RKO (cell line): ENCODE measurements around the gene EHHADH.

Experiments used
- DNase-seq: peaks from one replicate; pipeline ENCODE4 v3.0.0-alpha.2; 2016; ENCODE audit warnings: low spot score

EHHADH gene

DNA sequence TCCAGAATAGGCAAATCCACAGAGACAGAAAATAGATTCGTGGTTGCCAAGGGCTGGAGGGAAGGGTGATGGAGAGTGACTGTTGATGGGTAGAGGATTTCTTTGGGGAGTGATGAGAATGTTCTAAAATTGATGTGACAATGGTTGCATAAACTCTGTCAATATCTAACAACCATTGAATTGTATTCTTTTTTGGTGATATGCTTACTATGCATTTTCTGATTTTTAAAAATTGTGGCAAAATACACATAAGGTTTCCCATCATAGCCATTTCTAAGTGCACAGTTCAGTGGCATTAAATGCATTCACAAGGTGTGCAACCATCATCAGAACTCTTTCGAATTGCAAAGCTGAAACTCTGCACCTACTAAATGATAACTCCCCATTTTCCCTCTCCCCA is 56.8 kb downstream of the EHHADH start:
- no peak for DNase-seq

DNA sequence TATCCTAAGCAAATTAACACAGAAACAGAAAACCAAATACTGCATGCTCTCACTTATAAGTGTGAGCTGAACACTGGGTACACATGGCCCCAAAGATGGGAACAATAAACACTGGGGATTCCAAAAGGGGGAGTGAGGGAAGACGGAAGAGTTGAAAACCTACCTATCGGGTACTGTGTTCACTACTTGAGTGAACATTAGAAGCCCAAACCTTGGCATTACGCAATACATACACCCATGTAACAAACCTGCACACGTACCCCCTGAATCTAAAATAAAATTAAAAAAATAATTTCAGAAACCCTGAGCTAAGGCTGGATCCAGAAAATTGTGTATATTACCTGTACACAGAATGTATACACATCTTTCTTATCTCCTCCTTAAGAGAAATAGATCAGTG is 58.2 kb downstream of the EHHADH start:
- DNase-seq = no peak

DNA sequence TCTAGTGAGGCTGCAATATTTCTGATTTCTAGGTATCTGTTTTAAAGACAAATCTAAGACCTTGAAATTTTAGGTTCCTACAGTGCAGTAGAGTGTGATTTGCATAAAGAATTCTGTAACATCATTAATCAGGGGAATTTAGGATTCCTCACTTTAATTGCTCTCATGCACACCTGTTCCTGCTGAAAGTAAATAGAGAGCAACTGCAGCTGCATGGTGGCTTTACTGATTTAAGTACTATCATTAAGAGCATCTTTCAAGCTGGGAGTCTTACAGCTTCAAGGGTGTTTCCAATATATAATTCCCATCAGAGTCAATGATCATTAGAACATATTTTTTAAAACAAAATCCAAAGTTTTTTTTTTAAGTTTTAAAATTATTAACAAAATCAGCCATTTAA is 65.0 kb downstream of the EHHADH start:
- DNase-seq = no peak

DNA sequence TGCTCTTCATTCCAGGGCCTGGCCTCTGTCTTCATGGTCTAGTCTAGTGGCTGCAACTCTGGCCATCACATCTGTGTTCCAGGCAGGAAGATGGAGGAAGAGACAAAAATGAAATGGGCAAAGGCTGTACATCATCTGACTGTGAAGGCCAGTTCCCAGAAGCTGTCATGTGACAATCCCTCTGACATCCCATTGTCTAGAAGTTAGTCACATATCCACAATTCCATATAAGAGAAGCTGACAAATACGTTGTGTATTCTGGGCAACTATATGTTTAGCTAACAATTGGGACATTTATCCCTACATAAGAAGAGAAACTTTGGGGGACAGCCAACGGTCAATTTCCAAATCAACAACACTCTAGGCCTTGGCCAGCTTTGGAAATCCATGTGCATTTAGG is 66.5 kb downstream of the EHHADH start:
- peak; percentile 2 for DNase-seq

DNA sequence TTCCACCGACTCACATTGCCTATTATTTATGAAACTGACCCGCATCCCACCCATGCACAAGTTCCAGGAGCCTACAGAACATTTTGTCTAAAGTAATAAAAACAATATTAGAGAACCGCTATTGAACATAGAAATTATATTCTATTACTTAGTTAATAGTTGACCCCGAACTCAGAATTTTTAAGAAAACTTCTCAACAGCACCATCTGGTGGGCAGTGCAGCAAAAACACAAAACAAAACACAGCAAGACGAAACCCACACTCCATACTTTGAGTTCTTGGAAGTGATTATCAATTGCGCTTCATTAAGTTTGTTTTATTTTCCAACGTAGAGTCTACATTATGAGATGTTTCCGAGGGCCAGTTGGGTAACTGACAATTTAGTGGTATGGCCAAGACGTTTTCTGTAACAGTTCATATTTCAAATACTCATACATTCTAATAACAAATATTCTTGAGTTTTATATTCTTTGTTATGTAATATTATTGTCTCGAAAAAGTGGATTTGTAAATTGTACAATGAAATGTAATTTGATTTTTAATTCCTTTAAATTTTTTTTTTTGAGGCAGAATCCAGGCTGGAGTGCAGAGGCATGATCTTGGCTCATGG is 77.0 kb downstream of the EHHADH start:
- peak; percentile 31 for DNase-seq

DNA sequence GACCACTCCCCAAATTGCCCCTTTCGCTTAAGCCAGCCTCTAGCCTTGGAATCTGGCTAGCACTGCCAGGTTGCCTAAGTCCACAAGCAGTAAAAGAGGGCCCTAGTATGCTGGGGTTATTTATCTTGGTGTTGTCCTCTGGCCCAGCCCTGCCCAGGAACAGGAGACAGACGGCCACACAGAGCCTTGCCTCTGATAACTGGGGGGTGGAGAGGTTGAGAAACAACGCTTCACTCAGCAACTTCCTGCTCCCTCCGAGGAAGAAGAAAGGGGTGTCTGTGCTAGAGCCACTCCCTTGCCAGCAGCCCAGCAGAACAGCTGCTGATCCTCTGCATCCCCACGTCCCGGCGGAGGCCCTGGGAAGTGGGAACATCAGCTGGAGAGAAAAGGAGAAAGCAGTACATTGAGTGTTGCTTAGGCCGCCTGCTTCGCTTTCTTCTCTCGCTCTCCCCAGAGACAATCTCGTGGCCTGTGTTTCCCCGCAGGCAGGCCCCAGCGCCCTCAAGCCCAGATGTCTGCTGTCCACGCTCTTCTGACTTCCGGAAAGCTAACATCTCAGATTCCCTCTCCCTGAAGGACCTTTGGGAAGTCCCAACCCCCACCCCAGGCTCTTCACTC is 78.4 kb downstream of the EHHADH start:
- DNase-seq = no peak

DNA sequence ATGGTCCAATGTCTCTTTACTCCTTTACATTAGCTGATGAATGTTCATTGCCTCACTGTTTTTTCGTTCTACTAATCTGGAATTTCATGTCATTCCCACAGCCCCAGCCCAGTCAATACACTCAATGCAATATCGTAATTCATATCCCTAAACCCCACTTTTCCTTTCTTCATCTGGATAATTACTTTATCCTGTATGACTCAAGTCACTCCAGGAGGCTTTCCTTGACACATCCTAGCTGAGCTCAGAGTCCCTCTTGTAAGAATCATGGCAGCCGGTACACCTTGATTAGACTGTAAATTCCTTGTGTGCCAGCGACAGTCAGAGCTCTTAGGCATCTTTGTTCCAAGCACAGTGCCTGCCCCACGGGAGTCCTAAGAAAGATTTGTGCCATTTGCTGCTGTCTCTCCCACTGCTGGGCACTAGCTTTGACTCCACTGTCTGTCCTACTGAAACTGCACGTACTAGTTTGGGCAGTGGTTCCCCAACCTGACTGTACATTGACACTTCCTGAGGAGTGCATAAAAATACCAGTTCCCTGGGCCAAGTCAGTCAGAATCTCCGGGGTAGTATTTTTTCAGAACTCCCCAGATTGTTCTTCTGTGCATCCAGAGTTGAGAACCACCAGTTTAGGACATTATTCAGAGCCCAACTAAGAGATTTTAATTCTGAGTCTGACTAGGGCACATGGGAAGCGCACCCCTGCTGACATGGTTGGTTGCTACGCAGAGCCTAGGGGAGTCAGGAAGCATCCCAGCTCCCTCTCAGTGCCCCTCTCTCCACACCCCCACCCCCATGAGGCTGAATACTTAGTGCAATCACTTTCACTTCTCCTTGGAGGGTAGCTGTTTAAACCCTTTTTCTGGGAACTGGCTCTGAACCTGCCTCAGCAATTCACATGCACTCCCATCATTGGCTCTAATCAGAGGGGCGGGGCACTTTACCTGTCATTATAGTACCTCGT is 81.5 kb downstream of the EHHADH start:
- no peak for DNase-seq

DNA sequence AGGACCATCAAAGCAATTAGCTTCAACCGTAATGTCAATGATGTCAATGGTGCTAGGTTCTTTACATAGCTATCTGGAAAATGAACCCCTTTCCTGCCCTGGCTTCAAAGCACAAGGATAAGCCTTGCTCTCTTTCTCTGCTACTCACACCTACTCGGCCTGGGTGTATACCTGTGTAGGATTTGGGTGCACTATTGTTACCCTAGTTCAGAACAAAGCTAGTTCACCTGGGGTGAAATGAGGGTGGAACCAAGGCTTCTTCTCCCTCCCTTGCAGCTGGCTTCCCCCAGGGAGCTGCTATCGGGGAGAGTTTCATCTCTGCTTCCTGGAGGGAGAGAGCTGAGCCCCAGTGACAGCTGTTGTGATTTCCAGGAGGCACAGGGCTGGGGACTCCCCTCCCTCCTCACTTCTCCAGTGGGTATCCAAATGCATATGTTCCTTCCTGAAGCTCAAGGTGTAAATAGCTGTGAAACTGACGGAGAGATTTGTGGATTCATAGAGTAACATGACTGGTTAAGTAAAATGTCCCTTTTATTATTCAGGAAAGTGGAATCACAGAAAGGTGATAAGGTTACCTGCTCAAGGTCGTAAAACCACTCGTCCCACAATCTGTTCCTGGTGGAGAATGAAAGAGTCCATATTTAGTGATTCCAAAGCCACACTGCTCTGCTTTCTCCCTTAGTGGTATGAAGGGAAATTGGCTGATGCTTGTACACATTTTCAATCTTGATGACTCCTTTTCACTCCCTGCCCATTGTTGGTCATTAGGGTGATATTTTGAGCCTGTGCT is 89.2 kb downstream of the EHHADH start:
- DNase-seq = no peak

DNA sequence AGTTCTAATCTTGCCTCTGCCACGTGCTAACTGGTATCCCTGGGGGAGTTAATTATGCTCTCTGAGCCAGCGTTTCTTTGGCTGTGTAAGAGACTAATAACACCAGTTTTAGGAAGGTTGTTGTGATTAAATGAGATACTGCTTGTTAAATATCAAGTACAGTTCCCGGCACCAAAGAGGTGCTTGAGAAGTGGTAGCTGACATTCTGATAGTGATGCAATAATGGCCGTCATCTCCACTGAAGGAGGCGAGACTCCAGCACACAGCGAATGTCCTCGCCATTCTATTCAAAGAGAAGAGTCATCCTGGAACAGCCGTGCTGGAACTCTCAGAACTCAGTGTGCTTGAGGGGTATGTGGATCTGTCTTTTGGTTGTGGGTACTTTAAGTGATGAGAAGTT is 91.2 kb downstream of the EHHADH start:
- no peak for DNase-seq

DNA sequence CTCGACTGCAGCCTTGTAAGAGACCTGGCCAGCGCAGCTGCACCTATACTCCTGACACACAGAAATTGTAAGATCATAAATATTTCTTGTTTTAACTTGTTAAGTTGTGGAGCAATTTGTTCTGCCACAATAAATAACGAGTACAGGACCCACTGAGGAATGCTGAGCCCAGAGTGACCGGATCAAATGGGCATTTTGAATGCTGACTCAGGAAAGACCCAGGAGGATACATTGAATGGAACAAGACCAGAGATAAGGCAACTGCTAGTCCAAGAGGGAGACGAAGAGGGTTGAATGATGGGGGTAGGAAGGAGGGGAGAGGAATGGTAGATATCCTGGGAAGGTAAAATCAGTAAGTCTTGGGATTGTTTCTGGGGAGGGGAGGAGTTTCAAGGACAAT is 92.1 kb downstream of the EHHADH start:
- DNase-seq = no peak

DNA sequence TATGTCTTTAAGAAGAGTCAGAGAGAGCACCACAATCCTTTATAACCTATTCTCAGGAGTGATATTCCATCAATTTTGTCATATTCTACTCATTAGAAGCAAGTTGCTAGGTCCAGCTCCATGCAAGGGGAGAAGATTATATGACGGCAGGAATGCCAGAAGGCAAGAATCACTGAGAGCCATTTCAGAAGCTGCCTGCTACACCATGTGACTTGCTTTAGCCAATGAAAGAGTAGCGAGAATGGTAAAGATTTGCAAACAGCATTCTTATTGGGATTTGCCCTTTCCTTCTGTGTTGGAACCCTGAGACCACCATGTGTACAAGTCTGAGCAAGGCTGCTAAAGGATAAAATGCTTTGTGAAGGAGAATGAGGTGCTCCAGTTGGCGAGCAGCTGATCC is 96.5 kb downstream of the EHHADH start:
- no peak for DNase-seq

DNA sequence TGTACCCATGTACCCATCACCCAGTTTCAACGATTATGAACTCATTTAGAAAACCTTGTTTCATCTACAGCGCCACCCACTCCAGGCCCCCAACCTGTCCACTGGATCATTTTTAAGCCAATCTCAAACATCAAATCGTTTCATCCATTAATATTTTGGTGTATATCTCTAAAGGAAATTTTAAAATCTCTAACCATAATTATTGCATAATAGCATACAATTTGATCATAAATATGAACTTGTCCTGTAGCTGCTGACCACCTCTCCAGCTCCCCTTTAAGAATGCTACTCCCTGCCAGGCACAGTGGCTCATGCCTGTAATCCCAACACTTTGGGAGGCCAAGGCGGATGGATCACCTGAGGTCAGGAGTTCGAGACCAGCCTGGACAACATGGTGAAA is 98.2 kb downstream of the EHHADH start:
- no peak for DNase-seq

DNA sequence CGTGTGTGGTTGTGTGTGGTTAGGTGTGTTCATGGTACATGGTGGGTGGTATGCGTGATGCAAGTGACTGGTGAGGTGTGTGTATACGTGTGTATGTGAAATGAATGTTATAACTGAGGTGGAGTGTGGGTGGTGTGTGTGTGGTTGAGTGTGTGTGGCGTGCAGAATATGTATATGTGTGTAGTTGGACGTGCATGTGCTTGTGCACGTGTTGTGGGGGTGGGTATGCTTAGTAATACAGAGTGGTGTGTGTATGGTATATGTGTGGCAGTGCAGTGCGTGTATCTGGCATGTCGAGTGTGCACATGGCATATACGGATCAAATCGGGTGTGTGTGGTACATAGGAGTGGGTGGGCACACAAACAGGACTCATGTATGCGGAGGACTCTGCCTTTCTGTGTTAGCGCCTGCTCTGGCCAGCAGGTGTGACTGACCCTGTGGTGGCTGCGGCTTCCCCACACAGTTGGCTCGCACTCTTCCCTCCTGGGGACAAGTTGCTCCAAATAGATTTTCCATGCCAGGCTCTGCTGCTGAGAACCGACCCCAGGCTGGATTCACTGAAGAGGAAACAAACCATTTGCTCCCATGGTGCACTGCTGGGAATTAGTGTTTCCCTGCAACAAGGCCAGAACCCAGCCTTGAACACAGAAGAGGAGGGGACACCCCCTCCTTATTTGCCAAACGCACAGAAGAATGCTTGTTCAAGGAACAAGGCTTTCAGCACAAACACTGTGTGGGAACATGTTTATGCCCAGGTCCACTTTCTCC is 99.8 kb downstream of the EHHADH start:
- no peak for DNase-seq

DNA sequence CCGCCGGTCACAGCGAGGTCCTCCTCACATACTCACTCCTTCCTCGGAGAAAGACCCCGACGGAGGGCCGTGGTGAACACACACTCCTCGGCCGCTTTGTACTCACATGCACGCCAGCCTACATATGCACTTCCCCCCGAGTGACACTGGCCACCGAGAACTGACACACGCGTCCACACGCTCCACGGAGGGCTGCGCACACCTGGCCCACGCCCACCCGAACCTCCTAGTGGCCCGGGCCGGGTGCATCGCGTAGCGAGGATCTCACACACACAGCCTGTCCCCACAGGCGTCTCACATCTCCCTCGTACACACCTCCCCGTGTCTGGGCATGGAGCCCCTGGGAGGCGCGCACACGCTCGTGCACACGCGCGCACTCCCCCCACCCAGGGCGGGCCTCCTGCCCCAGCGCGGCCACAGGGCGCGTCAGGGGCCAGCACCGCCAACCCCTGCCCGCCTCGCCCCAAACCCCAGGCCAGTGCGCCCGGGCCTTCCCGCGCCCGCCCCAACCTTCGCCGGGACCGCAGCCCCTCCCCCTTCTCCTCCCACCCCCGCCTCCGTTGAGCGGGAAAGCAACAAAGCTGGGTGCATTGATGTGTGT is 100.6 kb downstream of the EHHADH start:
- DNase-seq = no peak

DNA sequence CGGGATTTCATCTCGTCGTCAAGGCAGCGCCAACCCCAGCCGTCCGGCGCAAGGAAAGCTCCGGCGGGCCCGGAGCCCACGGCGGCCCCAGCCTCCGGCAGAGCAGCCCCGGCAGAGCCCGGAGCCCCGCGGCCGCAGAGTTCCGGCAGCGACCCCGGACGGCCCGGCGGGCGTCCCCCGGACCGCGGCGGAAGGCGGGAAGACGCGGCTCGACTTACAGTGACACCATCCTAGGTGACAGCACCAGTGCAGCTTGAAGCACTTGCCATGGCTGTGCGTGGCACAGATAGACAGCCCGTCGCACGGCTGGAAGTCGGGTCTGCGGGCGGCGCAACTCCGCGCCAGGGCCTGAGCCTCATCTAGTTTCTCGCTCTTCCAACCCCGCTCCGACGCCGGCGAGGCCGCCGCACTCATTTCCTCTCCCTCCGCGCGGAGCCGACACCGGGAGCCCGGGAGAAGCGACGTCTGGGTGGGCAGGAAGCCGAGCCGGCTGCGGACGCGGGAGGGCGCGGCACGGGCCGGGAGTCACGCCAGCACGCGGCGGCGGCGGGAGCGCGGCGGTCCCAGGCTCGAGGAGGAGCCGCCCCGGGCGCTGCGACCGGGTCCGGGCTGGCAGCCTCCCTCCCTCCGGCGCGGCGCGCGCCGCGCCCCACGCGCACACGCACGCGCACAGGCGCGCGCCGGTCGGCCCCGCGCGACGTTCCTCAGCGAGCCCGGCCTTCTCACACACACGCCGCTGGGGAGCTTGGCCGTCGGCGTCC is 101.3 kb downstream of the EHHADH start, which contains the start of gene C3orf70:
C3orf70 (minus strand) TSS at position 651 of the 761 bp plus-strand sequence; CDS start at position 414, 237 bp downstream.
- DNase-seq = no peak

DNA sequence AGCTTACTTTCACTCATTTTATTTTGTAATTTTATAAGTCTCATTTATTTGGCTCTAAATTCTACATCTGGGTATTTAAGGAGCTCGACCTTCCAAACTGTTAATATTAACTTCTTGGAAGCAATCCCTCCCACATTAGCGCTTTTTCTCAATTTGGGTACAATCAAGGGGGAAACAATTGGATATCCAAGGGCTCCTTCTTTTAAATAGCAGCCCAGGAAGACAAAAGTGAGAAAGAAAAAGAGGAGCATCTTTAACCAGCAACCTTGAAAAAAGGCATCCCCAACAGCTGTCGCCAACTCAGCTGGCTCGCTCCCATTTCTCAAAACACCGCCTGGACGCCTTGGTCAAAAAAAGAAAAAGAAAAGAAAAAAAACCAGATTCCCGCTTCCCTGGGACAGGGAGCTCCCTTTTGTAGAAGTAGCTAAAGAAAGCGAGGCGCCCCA is 101.9 kb downstream of the EHHADH start:
- no peak for DNase-seq

DNA sequence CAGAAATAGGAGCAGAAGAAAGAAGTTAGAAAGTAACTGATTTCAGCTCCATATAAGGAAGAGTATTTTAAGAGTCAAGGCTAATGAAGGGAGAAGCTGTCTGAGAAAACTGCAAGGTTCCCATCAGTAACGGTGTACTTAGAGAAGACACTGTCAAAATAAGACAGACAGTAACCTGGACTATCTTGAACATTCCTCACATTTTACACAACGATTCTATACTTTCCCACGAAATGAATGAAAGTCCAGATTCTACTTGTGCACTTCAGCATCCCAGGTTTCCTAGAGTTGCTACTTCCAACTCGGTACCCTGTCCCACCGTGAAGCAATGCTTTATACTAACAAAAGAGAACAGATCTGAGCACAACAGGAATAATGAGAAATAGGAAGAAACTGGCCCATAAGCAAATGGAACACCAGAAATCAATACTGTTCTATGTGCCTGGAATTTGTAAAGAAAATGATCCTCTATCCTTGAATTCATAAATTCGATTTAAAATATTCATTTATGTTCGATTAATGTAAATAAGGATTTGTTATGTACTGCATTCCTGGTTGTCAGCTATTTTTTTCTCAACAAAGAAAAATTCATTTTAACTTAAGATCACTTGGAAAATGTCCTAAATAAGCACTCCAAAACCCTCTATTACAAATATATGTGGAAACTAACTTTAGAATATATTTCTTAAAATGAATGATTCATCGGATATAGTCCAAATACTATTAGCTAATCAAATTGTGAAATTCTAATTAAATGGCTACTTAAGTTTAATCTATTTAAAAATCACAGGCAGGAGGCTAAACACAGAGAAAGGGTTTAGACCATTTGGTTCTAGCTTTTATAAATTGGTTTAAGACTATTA is 102.5 kb downstream of the EHHADH start:
- DNase-seq = no peak

DNA sequence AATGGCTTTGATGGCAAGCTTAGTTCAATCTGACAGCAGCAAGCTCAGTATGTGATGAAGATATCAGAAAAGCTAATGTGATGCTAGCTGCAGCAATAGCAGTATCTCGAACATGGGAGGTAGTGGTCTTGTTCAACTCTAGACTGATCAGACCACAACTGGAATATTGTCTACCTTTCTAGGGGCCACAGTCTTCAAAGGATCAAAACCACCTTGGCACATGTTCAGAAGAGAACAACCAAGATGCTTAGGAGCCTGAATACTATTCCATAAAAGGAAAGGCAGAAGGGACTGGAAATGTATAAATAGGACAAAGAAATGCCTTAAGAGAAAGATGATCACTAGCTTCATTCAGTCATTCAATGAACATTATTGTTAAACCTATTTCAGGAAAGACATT is 103.3 kb downstream of the EHHADH start:
- DNase-seq = no peak

DNA sequence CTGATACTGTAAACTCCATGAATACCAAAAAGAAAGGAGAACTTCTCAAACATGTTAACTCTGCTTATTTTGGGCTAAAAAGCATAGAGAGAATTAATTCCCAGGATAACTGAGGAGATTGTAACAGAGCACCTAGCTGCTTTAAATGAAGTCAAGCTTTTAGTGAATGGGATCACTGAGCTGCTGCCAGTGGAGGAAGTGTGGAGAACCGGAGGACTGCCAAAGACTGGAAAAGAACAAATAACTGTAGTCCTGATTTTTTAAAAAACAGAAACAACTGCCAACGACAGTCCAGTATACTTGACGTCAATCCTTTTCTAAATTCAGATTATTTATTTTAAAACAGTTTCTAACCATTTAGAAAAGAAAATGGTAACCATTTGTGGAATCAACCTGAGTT is 104.3 kb downstream of the EHHADH start:
- no peak for DNase-seq
